Right atrium auricular region (tissue), 2 donors: Measurements from ENCODE around the gene XIRP1. TPM values are rescaled to one million over a fixed set of nuclear protein-coding genes. Genes with fewer than 3 reads are reported as not detected.

Experiments used
- DNase-seq: peaks from one replicate; pipeline ENCODE4 v3.0.0-alpha.2; 2019; ENCODE audit warnings: low spot score
- H3K27ac ChIP-seq, 2 donors: fragments of 200-600 bp; sonication (generic); 1 replicate in 1 of 2; 2 replicates in 1 of 2; pipeline ENCODE4 v1.5.1; 2016 to 2019
- H3K27me3 ChIP-seq, 2 donors: fragments of 200-600 bp; sonication (generic); one replicate each; pipeline versions ENCODE4 v1.5.1 to v1.6.0; 2017 to 2019
- H3K36me3 ChIP-seq: fragments of 200-600 bp; sonication (generic); one replicate; pipeline ENCODE4 v1.5.1; 2016
- H3K4me1 ChIP-seq, 2 donors: fragments of 200-600 bp; sonication (generic); one replicate each; pipeline versions ENCODE4 v1.5.1 to v1.6.0; 2017 to 2019
- H3K4me3 ChIP-seq, 2 donors: fragments of 200-600 bp; sonication (generic); 1 replicate in 1 of 2; 2 replicates in 1 of 2; pipeline ENCODE4 v1.5.1; 2017 to 2019; ENCODE audit warnings: mild to moderate bottlenecking in 1 of 2, moderate library complexity in 1 of 2
- H3K9me3 ChIP-seq, 2 donors: fragments of 200-600 bp; sonication (generic); one replicate each; pipeline ENCODE4 v1.5.1; 2019
- total RNA-seq, 2 donors: library from RNA; depleted of rRNA; stranded (reverse); fragments of >200 nt; gene quantifications; one replicate each; pipeline ENCODE4 v1.1.0, GENCODE V29; 2016
- TF ChIP-seq, protein P1 (sequence below), 2 donors: fragments of 200-600 bp; sonication (generic); IDR thresholded peaks; one replicate each; pipeline ENCODE4 v1.5.1; 2019; ENCODE audit warnings: antibody characterized with exemption in 2 of 2

XIRP1 gene
- total RNA-seq, 2 donors from 2014 or later: 319 to 1,274 TPM

DNA sequence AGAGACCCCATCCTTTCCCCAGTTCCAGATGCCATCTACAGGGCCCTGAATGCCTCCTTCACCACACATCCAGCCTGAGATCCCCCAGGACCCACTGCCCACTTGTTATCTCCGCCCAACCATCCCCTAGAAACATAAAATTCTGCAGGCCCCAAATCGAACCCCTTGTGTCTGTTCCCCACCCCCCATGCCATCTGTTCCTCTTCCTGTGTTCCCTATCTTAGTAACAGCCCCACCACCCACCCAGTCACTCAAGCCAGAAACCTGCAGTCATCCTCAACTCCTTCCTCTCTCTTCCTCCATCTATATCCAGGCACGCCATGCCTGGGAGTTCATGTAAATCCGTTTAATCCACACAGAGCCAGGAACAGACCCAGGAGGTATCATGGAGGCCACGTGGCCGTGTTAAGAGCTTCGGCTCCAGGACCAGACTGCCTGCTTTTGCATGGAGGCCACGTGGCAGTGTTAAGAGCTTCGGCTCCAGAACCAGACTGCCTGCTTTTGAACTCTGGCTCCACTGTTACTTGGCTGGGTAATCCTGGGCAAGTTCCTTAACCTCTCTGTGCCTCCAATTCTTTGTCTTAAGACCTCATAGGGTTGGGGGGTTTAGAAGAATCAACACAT is 43.8 kb downstream of the XIRP1 start:
- no peaks in the 10 kb centered on the region for H3K9me3 ChIP-seq
- peaks cover 33% of the 10 kb centered on the region for H3K36me3 ChIP-seq
- peak; percentile 57 for DNase-seq
- TF ChIP-seq, protein P1, sequence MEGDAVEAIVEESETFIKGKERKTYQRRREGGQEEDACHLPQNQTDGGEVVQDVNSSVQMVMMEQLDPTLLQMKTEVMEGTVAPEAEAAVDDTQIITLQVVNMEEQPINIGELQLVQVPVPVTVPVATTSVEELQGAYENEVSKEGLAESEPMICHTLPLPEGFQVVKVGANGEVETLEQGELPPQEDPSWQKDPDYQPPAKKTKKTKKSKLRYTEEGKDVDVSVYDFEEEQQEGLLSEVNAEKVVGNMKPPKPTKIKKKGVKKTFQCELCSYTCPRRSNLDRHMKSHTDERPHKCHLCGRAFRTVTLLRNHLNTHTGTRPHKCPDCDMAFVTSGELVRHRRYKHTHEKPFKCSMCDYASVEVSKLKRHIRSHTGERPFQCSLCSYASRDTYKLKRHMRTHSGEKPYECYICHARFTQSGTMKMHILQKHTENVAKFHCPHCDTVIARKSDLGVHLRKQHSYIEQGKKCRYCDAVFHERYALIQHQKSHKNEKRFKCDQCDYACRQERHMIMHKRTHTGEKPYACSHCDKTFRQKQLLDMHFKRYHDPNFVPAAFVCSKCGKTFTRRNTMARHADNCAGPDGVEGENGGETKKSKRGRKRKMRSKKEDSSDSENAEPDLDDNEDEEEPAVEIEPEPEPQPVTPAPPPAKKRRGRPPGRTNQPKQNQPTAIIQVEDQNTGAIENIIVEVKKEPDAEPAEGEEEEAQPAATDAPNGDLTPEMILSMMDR (IDR thresholded peaks at IDR 0.05): no peak
- H3K27ac ChIP-seq: peak overlapping the region; percentile 79 to 82
- peak overlapping the region in 1 of 2 donors; percentile 27 for H3K4me3 ChIP-seq
- H3K4me1 ChIP-seq: peaks cover 0 to 89% of the 10 kb centered on the region in 2 donors
- no peaks in the 10 kb centered on the region for H3K27me3 ChIP-seq

DNA sequence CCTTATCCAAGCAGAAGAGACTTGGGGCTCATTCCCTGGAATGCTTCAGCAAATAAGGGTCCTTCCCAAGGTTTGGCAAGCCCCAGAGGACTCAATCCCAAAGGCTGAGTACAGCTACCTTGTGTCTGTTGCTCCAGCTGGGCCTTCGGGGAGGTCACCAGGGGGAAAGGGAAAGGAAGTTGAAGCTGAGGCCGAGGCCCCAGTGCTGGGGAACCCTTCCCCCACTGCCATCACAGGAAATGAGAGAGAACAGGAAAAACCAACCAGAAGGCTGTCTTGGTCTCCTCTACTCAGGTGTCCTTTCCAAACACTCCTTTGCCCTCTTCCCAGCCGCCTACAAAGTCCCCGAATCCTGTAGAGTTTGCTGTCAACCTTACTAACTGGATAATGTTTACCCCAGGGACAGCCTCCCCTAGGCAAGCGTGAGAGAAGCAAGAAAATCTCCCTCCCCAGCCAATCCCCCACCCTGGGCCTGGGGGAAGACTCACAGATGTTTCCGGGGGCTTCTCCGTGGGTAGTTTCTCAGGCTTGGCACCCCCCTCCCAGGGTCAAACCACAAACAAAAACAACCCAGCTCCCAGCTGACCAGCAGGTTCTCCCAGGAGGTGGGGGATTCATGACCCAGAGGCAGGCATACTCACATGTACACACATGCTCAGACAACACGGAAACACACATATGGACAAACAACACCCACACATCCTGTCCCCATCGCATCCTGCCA is 44.5 kb downstream of the XIRP1 start:
- Histone ChIP-seq H3K4me3 (peak overlapping the region in 1 of 2 donors; percentile 27), H3K9me3 (no peaks in the 10 kb centered on the region), H3K36me3 (peaks cover 40% of the 10 kb centered on the region), H3K27ac (peak overlapping the region; percentile 79 to 82), H3K27me3 (no peaks in the 10 kb centered on the region), H3K4me1 (peaks cover 0 to 96% of the 10 kb centered on the region in 2 donors)
- peak; percentile 70 for DNase-seq
- TF ChIP-seq, protein P1 (IDR thresholded peaks at IDR 0.05): no peak

DNA sequence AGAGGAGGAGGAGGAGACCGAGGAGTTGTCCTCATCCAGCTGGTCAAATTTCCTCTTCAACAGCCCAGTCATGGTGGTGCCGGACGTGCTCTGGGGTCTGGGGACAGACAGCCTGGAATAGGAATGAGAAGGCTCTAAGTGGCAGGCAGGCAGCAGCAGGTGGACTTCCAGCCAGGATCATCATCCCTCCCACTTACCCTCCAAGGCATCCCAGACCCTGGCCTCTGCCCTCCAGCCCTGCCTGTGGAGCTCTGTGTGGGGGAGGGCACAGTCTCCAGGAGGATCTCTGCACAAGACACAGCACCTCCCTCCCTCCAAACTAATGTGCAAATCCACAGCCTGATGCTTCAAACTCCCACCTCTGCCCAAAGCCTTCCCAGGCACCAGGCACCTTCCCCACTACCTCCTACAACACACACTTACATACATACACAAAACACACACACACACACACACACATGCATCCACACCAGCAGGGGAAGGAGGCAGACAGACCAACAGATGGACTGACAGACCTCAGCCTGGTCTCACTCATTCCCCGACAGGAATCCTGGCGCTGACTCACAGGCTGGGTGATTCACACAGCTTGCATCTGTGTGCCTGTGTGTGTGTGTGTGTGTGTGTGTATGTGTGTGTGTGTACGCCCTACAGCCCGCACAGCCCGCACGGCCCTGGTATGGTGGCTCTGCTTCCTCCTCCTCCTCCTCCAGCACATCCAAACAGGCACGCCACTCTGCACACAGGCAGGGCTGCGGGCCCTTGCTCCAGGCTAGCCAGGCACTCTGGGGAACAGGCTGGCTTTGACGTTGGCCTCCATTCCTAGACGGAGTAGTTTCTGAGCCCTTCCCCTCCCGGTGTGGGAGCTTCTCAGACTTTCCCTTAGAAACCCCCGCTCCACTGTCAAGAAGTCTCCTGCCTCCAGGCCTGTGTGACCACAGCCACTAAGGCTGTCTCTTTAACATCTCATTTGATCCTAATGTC is 45.5 kb downstream of the XIRP1 start:
- Histone ChIP-seq H3K36me3 (peaks cover 49% of the 10 kb centered on the region), H3K9me3 (no peaks in the 10 kb centered on the region), H3K4me1 (peaks cover 0 to 99% of the 10 kb centered on the region in 2 donors), H3K27me3 (no peaks in the 10 kb centered on the region), H3K4me3 (peak overlapping the region; percentile 15 to 27), H3K27ac (peak overlapping the region; percentile 79 to 82)
- peak; percentile 88 for DNase-seq
- TF ChIP-seq, protein P1 (IDR thresholded peaks at IDR 0.05): no peak

DNA sequence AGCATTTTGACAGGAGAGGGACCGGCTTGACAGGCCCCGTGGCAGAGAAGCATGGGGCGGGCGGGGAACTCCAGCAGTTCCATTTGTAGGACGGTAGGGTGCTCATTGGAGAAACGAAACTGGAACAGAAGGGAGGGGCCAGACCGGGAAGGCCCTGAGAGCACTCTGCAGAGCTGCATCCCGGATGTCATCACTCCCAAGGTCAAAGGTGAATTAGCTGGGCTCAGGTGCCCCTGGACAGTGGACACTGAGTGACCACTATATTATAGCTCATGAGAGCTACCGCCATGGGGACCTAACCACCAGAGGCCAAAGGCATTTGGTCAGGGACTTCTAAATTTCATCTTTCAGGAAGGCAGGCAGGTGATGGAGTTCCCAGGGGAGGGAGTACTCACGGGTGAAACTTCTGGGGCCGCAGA is 46.3 kb downstream of the XIRP1 start:
- H3K36me3 ChIP-seq: peaks cover 58% of the 10 kb centered on the region
- TF ChIP-seq, protein P1 (IDR thresholded peaks at IDR 0.05): peak in 1 of 2 donors; percentile 13
- peaks cover 0 to 99% of the 10 kb centered on the region in 2 donors for H3K4me1 ChIP-seq
- H3K9me3 ChIP-seq: no peaks in the 10 kb centered on the region
- DNase-seq: no peak
- H3K27me3 ChIP-seq: no peaks in the 10 kb centered on the region
- peak overlapping the region; percentile 79 to 82 for H3K27ac ChIP-seq
- H3K4me3 ChIP-seq: no peak overlapping the region

DNA sequence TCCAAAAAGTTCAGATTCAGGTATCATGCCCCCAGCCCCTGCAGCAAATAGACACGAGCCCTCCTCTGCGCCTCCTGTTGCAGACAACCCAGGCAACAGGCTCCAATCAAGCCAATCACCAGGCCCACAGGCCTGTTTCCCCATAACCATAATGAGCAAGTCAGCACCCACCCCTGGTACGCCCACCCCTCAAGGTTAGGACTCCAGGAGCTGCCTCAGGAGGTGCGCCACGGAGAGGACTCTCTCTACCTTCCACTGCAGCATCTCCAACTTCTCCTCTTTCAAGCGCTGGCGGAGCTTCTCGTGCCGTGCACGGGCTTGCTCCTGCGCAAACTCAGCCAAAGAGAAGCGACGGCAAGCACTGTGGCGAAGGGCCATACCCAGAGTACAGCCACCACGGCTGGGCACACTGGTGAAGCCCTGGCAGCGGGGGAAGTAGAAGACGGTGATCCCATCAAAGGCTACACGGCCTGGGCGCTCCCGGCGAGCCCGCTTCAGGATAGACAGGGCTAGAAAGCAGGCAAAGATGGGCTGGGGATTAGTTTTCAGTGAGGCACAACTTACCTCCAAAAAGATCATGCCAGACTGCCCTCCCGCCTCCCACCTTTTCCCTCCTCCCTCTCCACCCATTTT is 47.5 kb downstream of the XIRP1 start:
- no peak for DNase-seq
- TF ChIP-seq, protein P1 (IDR thresholded peaks at IDR 0.05): no peak
- Histone ChIP-seq H3K27ac (no peak overlapping the region), H3K4me1 (peaks cover 0 to 99% of the 10 kb centered on the region in 2 donors), H3K27me3 (no peaks in the 10 kb centered on the region), H3K9me3 (no peaks in the 10 kb centered on the region), H3K36me3 (peaks cover 58% of the 10 kb centered on the region), H3K4me3 (no peak overlapping the region)
